OCI-M1 (cell line): ENCODE measurements around the gene GOLGA1.

Experiments
- DNase-seq: peaks from one replicate; lab custom pipeline; 2025; lab: John Stamatoyannopoulos, UW

Gene GOLGA1

DNA sequence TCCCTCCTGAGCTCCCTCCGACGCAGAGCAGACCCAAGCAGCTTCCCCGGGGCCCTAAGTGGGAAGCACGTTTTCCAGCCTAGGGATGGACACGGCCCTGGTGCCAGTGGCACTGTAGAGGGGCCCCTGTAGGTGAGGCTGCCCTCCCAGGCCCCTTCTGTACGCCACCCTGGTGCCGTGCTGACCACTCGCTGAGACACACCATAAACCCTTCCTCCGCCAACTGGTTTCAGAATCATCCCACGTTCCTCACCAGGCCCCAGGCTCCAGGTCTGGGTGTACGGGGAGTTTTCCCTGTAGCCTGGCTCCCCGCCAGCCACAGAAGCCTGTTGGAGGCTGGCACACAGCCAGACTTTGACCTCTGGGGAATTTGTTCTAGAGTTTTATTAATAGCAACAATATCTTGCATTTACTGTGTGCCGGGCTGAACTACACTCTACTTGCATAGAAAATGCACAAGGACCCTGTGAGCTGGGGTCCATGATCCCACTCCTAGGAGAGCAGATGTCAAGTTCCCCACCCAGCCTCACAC is 105.8 kb downstream of the GOLGA1 start:
- DNase-seq: peak; percentile 16

DNA sequence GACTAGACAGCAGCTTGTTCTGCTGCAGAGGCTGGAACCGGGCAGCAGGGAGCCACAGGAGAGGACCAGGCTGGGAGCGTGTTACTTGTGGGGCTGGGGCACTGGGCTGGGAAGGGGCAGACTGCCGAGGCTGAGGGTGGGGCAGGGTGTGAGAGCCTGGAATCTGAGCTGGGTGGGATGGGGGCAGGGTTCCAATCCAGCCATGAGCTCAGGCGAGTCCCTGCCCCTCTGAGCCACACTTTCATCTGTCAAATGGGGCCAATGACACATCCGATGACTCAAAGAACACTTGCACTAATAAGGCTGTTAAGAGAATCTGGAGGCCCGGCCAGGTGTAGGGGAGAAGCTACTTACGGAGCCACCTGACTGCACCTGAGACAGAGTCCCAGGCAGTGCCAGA is 106.3 kb downstream of the GOLGA1 start:
- no peak for DNase-seq

DNA sequence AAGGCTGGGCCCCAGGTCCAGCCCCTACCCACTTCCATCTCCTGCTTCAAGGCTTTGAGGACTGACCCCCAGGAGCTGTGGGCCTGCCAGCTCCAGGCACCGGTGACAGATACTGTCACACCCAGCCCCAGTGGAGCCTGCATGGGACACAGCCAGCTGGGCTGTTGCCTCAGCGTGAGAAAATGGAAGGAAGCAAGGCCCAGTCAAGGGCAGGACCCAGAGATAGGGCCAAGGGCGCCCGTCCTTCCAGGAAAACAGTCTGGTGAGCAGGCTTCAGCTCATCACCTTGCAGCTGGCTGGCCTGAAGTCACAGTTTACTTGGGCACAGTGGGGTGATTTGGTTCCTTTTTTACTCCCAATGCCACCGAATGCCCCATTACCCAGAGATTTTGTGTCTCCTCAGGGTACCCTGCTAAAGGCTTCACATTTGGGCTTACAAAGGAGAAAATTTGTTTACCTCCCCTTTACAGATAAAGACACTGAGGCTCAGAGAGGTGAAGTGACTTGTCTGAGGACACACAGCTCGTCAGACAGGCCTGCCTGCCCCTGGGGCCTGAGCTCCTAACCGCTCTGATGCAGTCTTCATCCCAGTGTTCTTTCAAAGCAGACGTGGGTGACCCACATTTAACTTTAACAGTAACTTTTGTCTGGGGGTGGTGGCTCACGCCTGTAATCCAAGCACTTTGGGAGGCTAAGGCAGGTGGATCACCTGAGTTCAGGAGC is 109.1 kb downstream of the GOLGA1 start:
- no peak for DNase-seq

DNA sequence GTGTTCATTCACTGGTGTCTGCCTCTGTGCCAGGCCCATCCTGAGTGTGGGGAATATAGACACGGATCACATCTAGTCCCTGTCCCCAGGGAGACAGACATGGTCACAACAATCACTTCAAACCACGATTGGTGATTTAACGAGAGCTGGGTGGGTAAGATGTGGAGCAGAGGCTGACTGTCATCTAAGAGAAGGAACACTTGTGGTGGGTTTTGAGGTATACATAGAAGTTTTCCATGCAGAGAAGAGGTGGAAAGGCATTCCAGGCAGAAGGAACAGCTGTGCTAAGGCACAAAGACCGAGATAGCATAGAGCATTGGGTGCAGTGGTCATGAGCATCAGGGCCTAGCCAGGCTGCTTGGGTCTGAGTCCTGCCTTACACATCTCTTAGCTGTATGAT is 110.3 kb downstream of the GOLGA1 start:
- DNase-seq: no peak

DNA sequence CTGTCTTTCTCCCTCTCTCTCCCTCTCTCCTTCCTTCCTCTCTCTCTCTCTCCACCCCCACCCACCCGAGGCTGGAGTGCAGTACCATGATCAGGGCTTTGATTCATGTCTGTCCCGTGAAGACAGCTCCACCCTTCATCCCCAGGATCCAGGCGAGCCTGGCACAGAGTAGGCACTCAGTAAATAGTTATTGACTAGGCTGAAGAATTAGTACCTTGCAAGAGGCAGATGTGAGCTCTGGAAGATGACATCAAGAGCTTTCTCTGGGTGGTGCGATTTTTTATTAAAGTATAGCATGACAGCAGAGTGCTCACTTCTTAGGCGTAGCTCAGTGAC is 111.6 kb downstream of the GOLGA1 start:
- DNase-seq: no peak

DNA sequence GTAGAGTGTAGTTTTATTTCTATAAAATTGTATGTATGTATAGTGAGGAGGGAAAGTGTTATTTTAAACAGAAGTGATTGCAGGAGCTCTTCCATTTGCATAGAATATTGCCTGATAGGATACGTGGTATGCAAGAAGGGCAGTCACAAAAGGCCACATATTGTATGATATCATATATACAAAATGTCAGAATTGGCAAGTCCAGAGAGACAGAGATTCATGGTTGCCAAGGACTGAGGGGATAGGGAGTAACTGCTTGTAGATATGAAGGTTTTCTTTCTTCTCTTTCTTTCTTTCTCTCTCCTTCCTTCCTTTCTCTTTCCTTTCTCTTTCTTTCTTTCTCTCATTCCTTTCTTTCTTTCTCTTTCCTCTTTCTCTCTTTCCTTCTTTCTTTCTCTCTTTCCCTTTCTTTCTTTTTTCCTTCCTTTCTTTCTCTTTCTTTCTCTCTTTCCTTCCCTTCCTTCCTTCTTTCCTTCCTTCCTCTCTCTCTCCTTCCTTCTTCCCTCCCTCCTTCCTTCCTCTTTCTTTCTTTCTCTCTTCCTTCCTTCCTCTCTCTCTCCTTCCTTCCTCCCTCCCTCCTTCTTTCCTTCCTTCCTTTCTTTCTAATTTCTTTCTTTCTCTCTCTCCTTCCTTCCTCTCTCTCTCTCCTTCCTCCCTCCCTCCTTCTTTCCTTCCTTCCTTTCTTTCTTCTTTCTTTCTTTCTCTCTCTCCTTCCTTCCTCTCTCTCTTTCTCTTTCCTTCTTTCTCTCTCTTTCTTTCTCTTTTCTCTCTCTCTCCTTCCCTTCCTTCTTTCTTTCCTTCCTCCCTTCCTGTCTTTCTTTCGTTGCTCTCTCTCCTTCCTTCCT is 112.2 kb downstream of the GOLGA1 start:
- DNase-seq: no peak
